Lung (tissue), 12 donors: ENCODE results near the gene FLRT2. TPM values are rescaled to one million over a fixed set of nuclear protein-coding genes. Genes with fewer than 3 reads are reported as not detected.

Source experiments
- ATAC-seq: fragments of 200-7000 bp; cut with Tn5 transposase; one replicate; pipeline ENCODE4 v1.9.1; 2020; ENCODE audit warnings: moderate number of reproducible peaks; ENCODE audit not compliant: insufficient read depth, low FRiP score
- DNase-seq, 3 donors: peaks; one replicate each; pipeline ENCODE4 v3.0.0-alpha.2; 2013 to 2017
- H3K27ac ChIP-seq, 2 donors: one replicate each; pipeline ENCODE4 v1.5.1; 2013; ENCODE audit warnings: mild to moderate bottlenecking in 2 of 2, moderate library complexity in 2 of 2, control low read depth in 1 of 2, inconsistent platforms in 1 of 2, low read depth in 1 of 2, low read length in 1 of 2
- H3K27me3 ChIP-seq, 3 donors: one replicate each; pipeline ENCODE4 v1.5.1; 2013; ENCODE audit warnings: low read length in 2 of 3; ENCODE audit not compliant: control insufficient read depth in 3 of 3, insufficient read depth in 3 of 3
- H3K36me3 ChIP-seq, 4 donors: one replicate each; pipeline ENCODE4 v1.5.1; 2013; ENCODE audit warnings: low read length in 4 of 4, mild to moderate bottlenecking in 1 of 4, moderate library complexity in 1 of 4; ENCODE audit not compliant: control insufficient read depth in 4 of 4, insufficient read depth in 4 of 4
- H3K4me1 ChIP-seq, 5 donors: one replicate each; pipeline ENCODE4 v1.5.1; 2013; ENCODE audit warnings: low read length in 5 of 5, mild to moderate bottlenecking in 2 of 5, moderate library complexity in 1 of 5; ENCODE audit not compliant: control insufficient read depth in 5 of 5, insufficient read depth in 5 of 5
- H3K4me3 ChIP-seq: one replicate; pipeline ENCODE4 v1.5.1; 2013; ENCODE audit warnings: mild to moderate bottlenecking, control low read depth, moderate library complexity
- H3K9ac ChIP-seq, 2 donors: one replicate each; pipeline ENCODE4 v1.5.1; 2013; ENCODE audit warnings: low read length in 2 of 2, control low read depth in 1 of 2; ENCODE audit not compliant: insufficient read depth in 1 of 2
- H3K9me3 ChIP-seq, 4 donors: one replicate each; pipeline ENCODE4 v1.5.1; 2013; ENCODE audit warnings: low read length in 3 of 4, mild to moderate bottlenecking in 1 of 4, moderate library complexity in 1 of 4; ENCODE audit not compliant: control insufficient read depth in 4 of 4, insufficient read depth in 3 of 4
- WGBS, 2 donors: extraction: QIAGEN DNeasy Blood & Tissue Kit; methylation state at CpG; one replicate each; pipeline ENCODE4 v1.1.7; 2013; 5-methylcytosine and 5-hydroxymethylcytosine counted together
- polyA plus RNA-seq, 2 donors: library from polyadenylated mRNA; stranded (reverse); fragments of 200-250 nt; gene quantifications; one replicate each; pipeline ENCODE4 v1.2.1, GENCODE V29; 2013
- total RNA-seq, 2 donors: library from RNA; depleted of rRNA in 1 of 2; stranded (reverse); fragments of >200 nt in 1 of 2; gene quantifications; one replicate each; pipeline ENCODE4 v1.2.1, GENCODE V29; 2014 to 2021
- TF ChIP-seq, protein P1 (sequence below): IDR thresholded peaks from 2 replicates; pipeline ENCODE4 v1.5.1; 2012; ENCODE audit warnings: mild to moderate bottlenecking; ENCODE audit errors: control extremely low read depth, extremely low read depth
- donor health status: control.
- donor health status: control.
- donor health status: Bipolar disorder and iron deficiency.
- donor health status: healthy.
- donor health status: DM: yes; HTN: yes; CAD: no.

FLRT2 gene
- total and polyA plus RNA-seq, 4 donors = 1.2 to 53.7 (median 8.8) TPM

DNA sequence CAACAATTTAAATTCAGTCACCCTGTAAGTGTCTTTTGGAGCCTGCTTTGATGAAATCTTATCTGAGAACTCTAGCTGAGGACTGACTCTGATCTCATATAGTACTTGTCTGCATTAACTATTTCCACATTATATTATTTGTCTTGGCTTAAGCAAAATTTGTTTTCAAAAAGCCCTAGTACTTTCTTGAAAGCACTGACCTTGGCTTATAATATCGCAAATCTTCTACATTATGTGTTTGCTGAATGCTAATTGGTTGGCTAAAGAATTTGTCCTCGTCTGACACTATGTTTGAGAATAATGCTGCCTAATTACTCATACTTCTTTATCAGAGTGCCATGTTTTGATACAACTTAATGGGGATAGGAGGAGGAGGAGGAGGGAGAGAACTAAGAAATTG lies 46.9 kb upstream of the FLRT2 start:
- Histone ChIP-seq H3K9me3 (no peaks in the 10 kb centered on the region), H3K4me3 (no peak overlapping the region), H3K36me3 (no peaks in the 10 kb centered on the region), H3K9ac (no peak overlapping the region), H3K27ac (no peak overlapping the region), H3K4me1 (no peaks in the 10 kb centered on the region), H3K27me3 (no peaks in the 10 kb centered on the region)
- no peak for DNase-seq
- WGBS, 2 donors = 43 to 72% methylated on average over 2 of the region's 2 CpGs
- TF ChIP-seq, protein P1, sequence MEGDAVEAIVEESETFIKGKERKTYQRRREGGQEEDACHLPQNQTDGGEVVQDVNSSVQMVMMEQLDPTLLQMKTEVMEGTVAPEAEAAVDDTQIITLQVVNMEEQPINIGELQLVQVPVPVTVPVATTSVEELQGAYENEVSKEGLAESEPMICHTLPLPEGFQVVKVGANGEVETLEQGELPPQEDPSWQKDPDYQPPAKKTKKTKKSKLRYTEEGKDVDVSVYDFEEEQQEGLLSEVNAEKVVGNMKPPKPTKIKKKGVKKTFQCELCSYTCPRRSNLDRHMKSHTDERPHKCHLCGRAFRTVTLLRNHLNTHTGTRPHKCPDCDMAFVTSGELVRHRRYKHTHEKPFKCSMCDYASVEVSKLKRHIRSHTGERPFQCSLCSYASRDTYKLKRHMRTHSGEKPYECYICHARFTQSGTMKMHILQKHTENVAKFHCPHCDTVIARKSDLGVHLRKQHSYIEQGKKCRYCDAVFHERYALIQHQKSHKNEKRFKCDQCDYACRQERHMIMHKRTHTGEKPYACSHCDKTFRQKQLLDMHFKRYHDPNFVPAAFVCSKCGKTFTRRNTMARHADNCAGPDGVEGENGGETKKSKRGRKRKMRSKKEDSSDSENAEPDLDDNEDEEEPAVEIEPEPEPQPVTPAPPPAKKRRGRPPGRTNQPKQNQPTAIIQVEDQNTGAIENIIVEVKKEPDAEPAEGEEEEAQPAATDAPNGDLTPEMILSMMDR = no peak
- ATAC-seq = peak; percentile 47

DNA sequence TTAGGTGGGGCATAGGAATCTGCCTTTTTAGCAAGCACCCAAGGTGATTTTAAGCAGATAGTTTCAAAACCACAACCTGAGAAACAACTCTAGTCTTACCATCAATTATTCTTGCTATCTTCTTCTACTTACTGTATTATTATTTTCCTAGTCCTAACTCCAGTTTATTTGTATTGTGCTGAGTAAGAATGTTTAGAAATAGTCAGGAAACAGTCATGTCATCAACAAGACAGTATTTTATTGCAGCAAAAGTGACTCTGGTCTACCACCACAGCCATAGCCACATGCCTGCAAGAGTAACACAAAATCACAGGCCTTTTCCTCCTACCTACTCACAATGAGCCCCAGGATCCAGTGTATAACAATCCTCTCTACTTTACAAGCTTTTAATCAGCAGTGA lies 46.3 kb upstream of the FLRT2 start:
- Histone ChIP-seq H3K36me3 (no peaks in the 10 kb centered on the region), H3K4me3 (no peak overlapping the region), H3K9me3 (no peaks in the 10 kb centered on the region), H3K4me1 (no peaks in the 10 kb centered on the region), H3K27me3 (no peaks in the 10 kb centered on the region), H3K9ac (no peak overlapping the region), H3K27ac (no peak overlapping the region)
- no peak for DNase-seq
- no peak for ATAC-seq
- TF ChIP-seq, protein P1 = no peak

DNA sequence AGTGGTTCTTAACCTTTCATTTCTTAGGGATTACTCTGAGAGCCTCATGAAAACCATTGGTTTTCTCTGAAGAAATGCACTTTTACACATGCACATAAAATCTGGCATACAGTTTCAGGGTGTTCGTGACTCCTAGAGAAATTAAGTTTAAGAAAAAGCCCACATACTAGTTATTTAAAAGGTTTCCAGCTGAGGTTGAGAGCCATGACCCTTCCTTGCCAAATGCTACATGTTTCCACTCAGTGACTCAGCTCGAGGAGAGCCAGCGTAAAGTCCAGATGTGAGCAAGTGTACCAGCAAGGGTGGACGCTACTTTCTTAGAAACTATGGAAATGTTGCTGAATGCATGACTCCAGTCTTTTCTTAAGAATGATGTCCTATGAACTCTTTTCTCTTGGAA lies 42.7 kb upstream of the FLRT2 start:
- H3K9ac ChIP-seq = no peak overlapping the region
- no peak overlapping the region for H3K4me3 ChIP-seq
- H3K36me3 ChIP-seq = no peaks in the 10 kb centered on the region
- H3K4me1 ChIP-seq = no peaks in the 10 kb centered on the region
- DNase-seq (no peak), ATAC-seq (no peak)
- TF ChIP-seq, protein P1 = no peak
- no peak overlapping the region for H3K27ac ChIP-seq
- 90 to 98% methylated on average over 4 of the region's 4 CpGs for WGBS, 2 donors
- H3K27me3 ChIP-seq = no peaks in the 10 kb centered on the region
- peaks cover 0 to 5% (median 2%) of the 10 kb centered on the region in 4 donors for H3K9me3 ChIP-seq

DNA sequence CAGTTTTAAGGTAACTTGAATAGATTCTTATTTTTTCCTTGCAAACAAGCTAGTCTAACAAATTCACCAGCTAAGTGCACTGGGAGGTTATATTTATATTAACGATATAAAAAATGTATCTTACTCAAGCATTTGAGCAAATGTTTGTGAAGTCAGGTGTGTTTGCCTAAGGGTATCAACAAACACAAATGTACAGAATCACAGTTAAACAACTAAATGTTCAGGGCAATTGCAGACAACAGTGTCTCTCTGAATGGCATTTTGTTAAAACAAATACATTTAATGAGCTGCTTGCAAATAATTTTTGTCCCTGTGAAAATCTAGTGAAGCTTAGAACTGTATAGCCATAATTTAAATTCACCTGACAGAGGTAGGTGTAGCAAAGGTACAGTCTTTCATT lies 28.2 kb upstream of the FLRT2 start:
- H3K9me3 ChIP-seq = peaks cover 0 to 1% (median 0%) of the 10 kb centered on the region in 4 donors
- WGBS, 2 donors = 69 to 92% methylated on average over 1 of the region's 1 CpG

More for the DNA sequence above, 28.2 kb upstream of the FLRT2 start:
- H3K27ac ChIP-seq = no peak overlapping the region
- peaks cover 0 to 2% (median 0%) of the 10 kb centered on the region in 3 donors for H3K27me3 ChIP-seq
- no peak for DNase-seq
- H3K4me1 ChIP-seq = no peaks in the 10 kb centered on the region
- no peaks in the 10 kb centered on the region for H3K36me3 ChIP-seq
- TF ChIP-seq, protein P1 = no peak
- no peak for ATAC-seq
- H3K9ac ChIP-seq = no peak overlapping the region
- H3K4me3 ChIP-seq = no peak overlapping the region
